Hematopoietic multipotent progenitor cell (in vitro differentiated cells): ENCODE measurements around the gene GULP1. TPM values are rescaled to one million over a fixed set of nuclear protein-coding genes. Genes with fewer than 3 reads are reported as not detected.

Experiments
- DNase-seq, 3 donors: peaks; one replicate each; pipeline ENCODE4 v3.0.0-alpha.2; 2011 to 2015; ENCODE audit warnings: low read depth in 2 of 3, low spot score in 2 of 3
- total RNA-seq: library from RNA; depleted of rRNA; stranded (reverse); fragments of >200 nt; gene quantifications from one replicate; pipeline ENCODE4 v1.2.3, GENCODE V29; 2012

The GULP1 gene
- total RNA-seq, 1 donor, result under 0.01 TPM

DNA sequence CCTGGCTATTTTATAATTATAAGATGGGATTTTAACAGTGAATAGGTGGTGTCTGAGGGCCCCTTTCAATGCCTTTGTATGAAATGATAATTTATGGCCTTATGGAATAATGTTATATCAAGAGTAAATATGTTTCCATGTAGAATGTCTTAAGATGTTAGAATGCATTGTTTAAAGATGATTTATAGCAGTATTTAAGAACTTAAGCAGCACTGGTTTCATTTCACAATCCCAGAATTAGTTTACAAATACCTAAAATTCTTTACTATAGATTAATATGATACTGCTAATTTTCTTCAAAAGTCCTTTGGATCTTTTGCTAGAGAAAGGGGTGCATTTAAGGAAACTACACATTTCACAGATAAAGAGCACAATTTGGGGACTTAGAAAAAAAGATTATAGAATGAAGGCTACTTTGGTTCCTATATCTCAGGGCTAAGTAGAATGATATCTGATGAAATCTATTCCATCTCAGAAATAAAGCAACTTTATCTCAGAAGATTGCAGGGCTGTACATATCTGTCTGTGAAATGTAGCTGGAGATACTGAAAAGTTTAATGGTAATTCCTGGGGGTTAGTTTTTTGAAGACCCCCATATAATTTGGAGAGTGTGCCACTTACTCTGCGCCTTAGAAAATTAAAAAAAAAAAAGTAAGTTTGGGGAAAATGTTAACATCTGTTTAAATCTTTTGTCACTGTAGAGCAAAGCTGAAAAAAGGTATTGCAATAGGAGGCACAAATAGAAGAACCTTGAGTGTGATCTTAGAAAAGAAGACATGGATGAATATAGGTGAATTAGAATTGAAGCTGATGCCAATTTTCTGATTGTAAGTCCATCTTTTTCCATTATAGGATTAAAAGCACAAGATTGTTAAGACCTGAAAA is 123.4 kb downstream of the GULP1 start:
- DNase-seq, result no peak

DNA sequence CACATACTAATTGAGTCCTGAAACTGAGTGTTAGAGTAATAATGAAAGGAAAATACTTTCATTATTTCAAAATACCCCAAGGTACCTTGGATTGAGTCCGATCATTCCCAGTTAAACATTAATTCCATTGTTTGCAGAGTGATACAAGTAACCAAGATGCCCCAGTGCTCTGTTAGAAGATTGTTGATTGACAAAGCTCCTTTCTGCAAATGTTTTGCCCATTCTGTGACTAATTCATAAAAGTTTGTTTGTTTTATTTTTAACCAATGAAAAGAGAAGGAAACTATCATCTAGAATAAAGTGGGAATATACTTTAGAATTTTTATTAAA is 124.0 kb downstream of the GULP1 start:
- DNase-seq, result no peak

DNA sequence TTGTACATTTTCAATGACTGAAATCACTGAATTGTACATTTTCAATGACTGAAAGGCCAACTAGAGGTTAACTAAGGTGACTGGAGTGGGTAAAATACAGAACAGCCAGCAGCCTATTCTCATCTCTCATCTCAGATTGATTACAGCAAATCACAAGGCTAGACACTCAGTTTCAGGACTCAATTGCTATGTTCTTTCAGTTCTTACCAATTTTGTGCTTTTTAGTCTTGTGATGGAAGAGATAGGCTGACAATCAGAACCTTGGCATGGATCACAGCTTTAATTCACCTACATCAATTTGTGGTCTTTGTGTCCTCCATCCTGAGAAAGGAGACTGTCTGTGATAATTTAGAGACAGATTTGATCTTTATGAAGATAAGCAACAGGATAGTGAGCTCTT is 124.7 kb downstream of the GULP1 start:
- no peak for DNase-seq

DNA sequence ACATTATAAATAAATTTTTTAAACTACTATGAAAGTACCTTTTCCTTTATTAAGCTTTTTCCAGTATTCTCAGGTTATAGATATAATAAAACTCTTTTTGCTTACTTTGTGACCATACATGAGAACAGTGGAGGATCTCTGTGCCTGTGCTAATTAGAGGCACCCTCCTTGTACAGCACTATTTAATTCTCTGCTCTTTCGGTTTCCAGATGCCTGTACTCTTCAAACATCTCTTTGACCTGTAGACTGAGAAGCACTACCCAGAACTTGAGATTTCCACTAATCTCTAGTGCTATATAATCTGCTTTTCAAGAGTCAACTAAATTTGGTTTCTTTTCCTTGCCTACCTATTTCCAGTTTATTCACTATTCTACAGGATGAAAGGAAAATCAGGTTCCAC is 131.1 kb downstream of the GULP1 start:
- no peak for DNase-seq

DNA sequence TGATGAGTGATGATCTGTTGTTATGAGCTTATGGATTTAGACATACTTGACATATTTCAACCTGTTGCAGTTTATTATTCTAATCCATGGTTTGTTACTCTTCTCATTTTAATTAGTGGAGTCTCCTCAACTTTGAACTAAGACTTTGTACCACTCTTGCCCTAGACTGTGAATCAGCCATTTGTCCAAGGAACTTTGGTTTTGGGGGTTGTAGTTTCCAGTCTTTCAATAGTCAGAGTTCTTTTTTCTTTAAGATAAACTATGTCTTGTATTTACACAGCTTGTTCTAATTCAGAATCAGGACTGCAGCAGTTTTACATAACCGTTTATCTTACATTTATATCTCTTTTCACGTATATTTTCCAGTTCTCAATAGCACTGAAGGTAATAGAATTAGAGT is 133.6 kb downstream of the GULP1 start:
- DNase-seq, result no peak

DNA sequence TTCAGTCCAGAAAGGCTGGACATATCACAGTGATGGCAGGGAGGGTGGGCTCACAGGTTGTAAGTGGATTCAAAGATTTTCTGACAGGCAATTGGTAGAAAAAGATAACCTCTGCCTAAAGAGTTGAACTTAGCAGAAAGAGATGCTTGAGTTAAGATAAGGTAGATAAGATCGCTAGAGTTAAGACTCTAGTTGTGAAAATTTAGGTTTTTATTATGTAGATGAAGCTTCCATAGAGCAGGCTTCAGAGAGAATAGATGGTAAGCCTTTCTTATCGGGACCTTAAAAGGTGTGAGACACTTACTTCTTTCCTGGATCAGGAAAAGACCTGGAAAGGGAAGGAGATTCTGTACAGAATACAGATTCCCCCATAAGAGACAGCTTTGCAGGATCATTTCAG is 134.4 kb downstream of the GULP1 start:
- DNase-seq, result no peak

DNA sequence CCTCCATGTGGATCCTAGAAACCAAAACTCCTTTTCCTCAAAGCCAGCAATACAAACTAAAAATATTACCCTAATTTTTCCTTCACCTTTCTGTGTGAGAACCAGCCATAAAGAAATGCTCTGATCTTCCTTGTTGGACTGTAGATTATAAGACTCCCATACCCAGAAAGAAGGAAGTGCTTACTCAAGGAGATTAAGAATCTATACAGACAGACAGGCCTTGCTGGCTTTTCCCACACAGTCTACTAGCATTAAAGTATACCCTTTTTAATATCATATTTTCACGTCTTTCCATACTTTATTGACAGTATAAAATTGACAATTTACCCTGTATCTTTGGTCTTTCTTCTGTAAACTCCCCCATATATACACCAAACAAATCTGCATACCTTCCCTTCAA is 139.0 kb downstream of the GULP1 start:
- DNase-seq, result no peak

DNA sequence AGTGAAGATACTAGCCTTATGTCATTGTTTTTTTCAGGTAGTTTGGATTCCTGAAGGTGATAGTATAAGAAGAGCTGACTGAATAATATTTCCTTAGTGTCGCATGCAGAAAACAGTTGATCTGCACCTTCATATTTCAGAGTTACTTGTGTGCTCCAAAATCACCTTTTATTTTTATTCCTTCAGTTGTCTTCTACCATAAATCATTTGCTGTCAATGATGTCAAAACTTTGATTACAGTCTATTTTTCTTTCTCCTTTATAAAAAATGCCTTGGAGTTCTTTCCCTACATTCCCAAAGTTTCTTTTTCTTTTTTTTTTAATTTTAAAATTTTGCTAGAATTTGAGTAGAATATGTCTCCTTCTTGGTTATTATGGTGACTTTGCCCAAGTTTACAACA is 142.3 kb downstream of the GULP1 start:
- DNase-seq, result no peak

DNA sequence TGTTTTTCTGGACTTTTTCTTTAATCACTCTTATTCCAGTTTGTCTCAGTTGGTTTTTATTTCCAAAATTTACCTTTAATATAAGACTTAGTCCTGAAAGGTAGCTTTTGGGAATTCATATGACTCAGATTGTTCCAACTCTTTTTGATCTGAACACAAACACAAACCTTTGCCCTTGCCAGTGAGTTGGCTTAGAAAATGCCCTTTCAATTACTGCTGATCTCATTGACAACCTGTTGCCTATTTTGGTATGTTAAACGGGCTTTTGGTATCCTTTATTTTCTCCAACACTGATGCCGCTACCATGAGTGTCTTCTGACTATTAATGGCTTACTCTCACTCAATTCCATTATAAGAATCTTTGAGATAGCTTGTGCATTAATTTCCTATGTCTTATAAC is 143.4 kb downstream of the GULP1 start:
- no peak for DNase-seq

DNA sequence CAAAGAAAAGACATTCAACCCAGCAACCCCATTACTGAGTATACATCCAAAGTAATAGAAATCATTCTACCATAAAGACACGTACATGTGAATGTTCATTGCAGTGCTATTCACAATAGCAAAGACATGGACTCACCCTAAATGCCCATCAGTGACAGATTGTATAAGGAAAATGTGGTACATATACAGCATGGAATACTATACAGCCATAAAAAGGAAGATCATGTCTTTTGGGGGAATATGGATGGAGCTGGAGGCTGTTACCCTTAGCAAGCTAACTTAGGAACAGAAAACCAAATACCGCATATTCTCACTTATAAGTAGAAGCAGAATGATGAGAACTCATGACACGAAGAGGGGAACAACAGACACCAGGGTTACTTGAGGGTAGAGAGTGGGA is 145.9 kb downstream of the GULP1 start:
- no peak for DNase-seq

DNA sequence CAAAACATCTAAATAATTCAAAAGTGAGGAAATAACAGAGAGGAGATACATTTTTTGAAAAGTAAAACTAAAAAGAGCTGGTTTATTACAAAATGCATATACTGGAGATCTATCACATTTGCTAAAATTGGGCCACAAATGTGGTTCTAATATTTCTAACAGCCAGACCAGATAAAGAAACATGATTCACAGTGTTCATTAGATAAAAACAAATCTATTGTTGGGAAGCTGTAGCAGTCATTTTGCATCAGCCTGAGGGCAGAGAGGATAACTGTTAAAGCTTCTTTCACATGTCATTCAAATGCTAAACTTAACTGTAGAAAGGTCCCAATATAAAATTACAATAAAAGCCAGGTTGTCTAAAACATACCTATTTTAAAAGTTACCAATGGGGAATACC is 148.3 kb downstream of the GULP1 start:
- DNase-seq, result no peak

DNA sequence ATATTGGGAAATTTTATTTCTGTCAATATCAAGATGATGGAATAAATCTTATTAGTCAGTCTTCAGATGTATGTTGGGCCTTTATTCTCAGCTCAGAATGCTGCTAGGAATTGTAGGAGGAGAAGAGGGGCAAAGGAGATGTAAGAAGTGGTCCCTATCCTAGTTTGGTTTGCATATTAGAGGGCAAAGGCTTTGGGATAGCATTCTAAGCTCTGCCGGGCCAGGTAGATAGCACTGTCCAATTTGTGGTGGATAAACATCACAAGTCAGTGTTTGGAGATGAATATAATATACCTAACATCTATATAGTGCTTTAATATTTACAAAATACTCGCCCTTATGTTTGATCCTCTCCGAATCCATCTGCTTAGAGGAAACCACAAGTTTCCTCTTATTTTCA is 149.2 kb downstream of the GULP1 start:
- DNase-seq, result no peak

DNA sequence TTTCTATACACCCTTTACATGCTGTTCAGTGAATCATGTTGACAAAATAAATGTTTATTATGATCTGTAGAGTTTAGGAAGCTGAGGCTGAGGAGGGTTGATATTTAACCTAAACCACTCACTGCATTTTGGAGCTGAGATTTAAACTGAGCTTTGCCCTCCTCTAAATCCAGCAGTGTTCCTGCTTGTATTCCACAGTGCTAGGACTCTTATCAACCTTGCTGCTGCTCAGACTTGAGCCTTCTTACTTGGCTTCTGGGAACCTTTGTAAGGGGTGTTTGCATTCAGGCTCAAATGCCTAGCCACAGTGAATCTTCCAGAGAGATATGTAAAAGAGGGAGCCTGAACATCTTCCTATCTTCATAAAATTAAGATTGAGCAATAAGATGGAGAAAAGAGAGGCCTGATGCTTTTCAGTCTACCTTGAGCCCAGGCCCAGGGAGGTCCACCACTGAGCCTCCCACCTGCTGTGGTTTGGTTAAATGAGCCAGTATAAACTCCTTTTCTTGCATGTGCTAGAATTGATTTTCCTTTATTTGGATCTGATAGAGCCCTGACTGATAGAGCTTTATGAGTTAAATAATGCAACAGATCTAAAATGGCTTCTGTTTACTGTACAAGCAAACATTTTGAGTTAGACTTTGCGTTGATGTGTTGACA is 149.7 kb downstream of the GULP1 start:
- no peak for DNase-seq

DNA sequence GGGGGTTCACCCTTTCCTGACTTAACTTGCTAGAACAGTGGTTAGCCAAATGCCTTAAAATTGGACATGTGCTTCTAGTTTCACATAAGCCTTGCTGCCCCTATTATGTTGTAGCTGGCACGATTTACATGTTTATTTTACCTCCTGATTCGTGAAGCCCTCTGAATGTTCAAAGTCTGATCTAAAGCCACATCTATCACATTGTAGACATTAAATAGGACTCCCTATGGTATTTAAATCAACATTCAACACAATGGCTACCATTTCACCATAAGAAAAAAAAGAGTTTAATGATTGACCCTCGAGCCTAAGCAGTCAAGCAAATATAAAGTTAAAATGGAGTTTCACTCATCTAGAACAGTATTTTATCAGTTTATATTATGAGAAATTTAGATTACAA is 151.5 kb downstream of the GULP1 start:
- no peak for DNase-seq

DNA sequence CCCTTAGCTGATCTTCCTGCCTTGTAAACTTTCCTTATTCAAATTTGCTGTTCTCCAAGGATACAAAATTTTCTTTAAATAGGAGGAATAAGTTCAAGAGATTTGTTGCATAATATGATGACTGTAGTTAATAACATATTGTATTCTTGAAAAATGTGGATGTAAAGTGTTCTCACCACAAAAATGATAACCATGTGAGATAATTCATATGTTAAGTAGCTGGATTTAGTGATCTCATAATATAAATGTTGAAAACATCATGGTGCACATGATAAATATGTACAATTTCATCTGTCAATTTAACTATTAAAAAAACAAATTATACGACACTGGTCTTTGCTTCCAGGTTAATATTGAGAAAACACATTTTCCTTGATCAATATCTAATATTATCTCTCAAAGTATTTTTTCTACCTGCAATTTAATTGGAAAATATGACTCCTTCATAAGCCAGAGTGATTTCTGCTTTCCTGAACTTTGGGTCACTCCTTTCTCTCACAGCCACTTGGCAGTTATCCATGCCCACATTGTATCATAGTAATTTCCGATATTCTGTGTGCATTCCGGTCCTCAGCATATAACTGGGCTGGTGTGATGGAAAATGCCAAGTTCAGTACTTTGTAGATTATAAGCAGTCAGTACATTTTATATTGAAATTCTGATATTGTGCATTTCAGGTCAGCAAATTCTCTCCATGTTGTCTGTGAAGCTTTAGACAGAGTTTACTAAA is 152.6 kb downstream of the GULP1 start:
- DNase-seq, result no peak

DNA sequence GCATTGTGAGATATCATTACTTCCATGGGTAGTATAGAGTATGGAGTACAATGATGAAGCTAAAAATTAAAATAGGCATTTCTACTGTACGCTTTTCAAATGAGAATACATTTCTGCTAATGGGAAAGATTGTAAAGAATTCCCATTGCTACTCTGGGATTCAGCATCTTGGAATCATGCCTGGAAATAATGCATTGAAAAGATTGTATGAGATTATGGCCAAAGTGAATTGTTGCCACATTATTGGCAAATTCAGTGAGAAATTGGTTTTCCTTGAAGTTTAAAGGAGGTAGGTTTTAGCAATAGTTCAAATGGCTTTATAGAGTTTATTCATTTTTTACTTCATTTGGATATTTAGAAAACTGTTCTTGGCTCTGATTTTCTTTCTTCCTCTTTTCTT is 157.9 kb downstream of the GULP1 start:
- DNase-seq, result no peak

DNA sequence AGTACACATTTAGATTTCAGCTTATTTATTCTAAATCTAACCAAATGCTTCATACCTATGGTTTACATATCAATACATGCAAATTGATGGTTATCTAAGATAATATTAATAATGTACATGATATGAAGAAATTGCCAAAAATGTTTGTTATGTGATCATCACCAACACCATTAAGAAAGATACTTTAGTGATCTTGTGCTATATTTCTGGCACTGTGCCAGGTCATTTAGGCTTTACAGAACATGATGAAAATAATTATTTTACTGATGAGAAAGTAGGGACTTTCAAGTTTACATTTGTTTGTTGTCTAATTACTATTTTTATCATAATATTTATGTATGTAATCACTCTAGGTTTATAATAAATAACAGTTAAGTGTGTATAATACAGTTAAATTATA is 158.3 kb downstream of the GULP1 start:
- no peak for DNase-seq

DNA sequence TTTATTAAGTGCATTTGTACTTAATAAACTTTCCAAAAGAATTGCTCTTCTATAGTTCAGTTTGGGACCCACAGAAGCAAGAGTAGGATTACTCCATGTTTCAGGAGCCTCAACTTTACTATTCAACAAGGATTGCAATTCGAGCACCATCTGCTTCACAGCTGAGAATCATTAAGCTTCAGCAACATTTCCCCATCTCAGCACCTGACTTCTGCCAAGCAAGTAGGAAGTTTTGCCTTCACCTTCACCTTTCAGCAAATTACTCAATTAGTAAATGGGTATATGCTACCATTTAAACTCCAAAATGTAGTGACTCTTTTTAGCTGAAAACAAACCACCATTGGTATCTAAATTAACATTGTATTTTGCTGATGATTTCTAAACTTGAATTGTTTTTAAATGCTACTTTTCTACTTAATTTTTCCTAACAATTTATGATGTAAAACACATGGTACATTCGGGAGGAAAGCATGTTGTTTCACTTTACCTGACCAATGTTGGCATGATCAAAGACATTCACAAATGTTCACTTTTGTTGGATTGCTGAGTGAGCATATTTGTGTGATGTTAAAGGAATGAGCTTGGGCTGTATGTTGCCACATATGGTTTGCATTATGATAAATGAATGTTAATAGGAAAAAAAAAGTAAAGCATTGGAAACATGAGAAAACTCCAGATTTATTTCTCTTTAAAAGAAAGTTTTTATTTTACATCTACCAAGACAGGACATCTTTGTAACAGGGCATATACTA is 159.2 kb downstream of the GULP1 start:
- no peak for DNase-seq

DNA sequence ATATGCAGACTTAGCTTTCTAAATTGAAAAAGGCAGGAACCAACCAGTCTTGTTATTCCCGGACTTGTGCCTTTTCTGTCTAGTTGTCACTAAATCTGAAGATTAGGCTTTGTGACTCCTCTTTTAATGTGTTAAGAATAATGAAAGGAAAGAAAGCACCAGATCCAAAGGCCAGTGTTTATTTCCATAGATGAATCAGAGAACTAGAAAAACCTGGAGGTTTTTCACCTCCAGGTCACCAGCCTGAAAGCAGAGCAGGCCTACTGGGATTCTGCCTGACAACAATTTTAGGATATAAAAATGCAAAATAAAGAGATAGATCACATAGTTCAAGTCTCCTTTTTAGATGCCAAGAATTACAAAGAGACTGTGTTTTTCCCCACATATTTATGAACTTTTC is 160.4 kb downstream of the GULP1 start:
- DNase-seq, result no peak

DNA sequence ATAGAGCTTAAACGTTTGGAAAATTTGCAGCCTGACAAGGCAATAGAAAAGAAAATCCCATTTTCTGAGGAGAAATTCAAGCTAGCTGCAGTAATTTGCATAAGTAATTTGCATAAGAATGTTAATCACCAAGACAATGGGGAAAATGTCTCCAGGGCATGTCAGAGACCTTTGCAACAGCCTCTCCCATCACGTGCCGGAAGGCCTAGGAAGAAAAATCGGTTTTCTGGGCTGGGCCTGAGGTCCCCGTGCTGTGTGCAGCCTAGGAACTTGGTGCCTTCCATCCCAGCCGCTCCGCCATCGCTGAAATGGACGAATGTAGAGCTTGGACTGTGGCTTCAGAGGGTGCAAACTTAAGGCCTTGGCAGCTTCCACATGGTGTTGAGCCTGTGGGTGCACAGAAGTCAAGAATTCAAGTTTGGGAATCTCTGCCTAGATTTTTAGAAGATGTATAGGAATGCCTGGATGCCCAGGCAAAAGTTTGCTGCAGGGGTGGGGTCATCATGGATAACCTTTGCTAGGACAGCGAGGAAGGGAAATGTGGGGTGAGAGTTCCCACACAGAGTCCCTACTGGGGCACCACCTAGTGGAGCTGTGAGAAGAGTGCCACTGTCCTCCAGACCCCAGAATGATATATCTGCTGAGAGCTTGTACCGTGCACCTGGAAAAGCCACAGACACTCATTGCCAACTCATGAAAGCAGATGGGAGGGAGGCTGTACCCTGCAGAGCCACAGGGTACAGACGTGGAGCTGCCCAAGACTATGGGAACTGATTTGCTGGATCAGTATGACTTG is 164.6 kb downstream of the GULP1 start:
- no peak for DNase-seq
